Midbrain (tissue), 1 donor: Measurements from ENCODE around the gene TNFRSF18.
"Not testable (repeated sequence)": the region's sequence is repeated elsewhere in the genome, so short reads cannot be mapped to it uniquely, and the experiment has no call there.

ENCODE experiments used
- DNase-seq: peaks from one replicate; lab custom pipeline; 2025; lab: John Stamatoyannopoulos, UW

TNFRSF18 gene

DNA sequence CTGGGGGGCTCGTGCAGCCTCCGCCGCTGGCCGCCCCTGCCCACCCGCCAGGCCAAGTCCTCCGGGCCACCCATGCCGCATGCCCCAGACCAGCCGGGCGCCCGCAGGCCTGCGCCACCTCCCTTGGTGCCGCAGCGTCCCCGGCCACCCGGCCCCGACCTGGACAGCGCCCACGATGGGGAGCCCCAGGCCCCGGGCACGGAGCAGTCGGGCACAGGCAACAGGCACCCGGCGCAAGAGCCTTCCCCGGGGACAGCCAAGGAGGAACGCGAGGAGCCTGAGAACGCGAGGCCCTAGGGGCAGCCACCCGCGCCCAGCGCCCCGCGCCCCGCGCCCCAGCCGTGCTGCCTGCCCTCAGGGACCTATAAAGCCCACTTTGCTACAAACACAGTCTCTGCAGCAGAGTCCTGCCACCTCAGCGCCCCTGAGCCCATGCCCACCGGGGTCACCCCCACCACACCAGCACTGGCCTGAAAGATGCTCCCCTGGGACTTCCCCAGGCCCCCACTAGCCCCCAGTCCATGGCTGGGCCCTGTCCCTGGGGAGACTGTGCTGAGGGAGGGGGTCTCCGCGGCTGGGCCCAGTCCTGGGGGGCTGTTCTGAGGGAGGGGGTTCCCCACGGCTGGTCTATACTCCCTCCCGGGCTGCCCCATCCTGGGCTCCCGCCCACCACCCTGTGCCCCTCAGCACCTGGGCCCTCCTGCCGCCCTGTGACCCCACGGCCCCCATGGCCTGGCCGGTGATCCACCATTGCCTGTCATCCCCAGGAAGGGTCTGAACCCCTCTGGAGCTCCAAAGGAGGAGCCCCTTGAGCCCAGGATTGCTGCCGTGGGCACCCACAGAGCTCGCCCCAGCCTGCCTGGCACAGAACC, 8.6 kb downstream of the TNFRSF18 start:
- no peak for DNase-seq

DNA sequence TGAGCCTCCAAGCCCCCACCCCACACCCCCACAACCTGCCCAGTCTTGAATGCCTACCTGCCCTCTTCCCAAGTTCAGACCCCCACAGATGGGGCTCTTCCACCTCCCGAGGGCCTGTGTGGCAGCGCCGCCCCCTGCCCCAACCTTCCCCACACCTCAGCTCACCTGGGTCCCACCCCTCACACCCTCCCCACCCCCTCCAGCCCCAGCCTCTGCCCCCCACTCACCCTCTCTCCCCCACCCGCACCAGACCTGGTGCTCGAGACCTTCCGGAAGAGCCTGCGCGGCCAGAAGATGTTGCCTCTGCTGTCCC, 9.2 kb downstream of the TNFRSF18 start:
- no peak for DNase-seq

DNA sequence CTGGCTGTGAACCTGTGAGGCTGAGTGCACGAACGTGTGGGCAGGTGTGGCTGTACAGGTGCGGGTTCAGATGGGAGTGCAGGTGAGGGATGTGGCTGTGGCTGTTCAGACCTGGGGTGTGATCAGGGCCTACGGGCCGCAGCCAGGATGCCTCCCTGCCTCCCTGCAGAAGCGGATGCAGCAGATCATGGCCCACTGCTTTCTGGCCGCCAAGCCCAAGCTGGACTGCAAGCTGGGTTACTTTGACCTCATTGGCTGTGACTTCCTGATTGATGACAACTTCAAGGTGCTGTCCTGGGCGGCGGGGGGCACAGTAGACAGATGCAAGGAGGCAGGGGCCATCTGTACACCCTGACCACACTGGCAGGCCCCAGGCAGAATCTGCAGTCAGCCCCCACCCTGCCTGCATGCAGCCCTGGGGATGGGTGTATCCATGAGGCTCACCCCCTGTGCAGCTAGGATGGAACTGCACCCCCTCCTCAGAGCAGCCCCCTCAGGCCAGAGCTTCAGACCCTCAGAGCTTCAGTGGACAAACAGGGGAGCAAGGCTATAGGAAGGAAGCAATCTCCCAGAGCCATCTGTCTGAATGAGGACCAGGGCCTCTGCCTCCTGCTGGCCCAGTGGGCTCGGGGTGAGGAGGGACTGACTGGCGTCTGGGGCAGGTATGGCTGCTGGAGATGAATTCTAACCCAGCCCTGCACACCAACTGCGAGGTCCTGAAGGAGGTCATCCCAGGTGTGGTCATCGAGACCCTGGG, 9.8 kb downstream of the TNFRSF18 start:
- no peak for DNase-seq

DNA sequence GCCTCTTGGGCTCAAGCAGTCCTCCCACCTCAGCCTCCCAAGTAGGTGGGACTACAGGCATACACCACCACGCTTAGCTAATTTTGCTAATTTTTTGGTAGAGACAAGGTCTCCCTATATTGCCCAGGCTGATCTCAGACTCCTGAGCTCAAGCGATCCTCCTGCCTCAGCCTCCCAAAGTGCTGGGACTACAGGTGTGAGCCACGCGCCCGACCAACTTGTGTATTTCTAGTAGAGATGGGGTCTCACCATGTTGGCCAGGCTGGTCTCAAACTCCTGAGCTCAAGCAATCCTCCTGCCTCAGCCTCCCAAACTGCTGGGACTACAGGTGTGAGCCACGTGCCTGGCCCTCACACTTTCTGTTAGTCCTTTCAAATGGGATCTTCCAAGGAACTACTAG, 10.7 kb downstream of the TNFRSF18 start:
- not testable (repeated sequence) for DNase-seq

DNA sequence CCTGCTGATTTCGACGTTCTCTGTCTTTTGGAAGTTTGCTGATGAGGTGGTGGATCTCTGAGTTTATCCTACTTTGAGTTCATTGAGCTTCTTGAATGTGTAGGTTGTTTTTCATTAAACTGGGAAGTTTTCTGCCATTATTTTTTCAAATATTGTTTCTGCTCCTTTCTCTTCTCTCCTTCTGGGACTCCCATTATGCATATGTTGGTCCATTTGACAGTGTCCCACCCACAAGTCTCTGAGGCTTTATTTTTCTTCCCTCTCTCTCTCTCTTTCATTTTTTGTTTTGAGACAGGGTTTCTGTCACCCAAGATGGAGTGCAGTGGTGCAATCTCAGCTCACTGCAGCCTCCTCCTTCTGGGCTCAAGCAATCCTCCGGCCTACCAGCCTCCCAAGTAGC, 11.7 kb downstream of the TNFRSF18 start:
- no peak for DNase-seq

DNA sequence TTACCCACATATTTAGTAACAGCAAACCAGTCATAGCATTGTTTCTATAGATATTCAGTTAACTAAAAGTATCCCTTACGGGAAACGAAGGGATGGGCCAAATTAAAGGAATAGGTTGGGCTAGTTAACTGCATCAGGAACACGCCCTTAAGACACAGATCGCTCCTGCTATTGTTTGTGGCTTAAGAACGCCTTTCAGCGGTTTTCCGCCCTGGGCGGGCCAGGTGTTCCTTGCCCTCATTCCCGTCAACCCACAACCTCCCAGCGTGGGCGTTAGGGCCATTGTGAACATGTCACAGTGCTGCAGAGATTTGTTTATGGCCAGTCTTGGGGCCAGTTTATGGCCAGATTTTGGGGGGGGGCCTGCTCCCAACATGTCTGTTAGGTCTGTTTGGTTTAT, 14.7 kb downstream of the TNFRSF18 start:
- no peak for DNase-seq

DNA sequence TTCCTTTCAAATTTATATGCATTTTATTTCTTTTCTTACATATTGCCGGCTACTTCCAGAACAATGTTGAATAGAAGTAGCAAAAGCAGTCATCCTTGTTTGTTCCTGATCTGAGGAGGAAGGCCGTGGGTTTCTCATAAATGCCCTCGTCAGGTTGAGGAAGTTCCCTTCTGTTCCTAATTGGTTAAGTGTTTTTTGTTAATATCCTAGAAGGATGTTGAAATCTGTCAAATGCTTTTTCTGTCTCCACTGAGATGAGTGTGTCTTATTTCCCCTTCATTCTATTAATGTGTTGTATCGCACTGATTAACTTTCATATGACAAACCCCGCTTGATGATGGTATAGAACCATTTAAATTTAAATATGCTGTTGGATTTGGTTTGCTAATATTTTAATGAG, 17.3 kb downstream of the TNFRSF18 start:
- DNase-seq, result no peak

DNA sequence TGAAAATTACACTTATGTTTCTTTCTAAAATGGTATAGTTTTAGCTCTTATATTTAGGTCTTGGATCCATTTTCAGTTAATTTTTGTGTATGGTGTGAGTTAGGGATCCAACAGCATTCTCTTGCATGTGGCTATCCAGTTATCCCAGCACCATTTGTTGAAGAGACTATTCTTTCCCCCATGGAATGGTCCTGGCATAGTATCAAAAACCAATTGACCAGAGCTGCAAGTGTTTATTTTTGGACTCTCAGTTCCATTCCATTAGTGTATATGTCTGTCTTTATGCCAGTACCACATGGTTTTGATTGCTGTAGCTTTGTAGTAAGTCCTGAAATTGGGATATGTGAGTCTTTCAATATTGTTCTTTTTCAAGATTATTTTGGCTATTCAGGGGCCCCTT, 18.5 kb downstream of the TNFRSF18 start:
- no peak for DNase-seq

DNA sequence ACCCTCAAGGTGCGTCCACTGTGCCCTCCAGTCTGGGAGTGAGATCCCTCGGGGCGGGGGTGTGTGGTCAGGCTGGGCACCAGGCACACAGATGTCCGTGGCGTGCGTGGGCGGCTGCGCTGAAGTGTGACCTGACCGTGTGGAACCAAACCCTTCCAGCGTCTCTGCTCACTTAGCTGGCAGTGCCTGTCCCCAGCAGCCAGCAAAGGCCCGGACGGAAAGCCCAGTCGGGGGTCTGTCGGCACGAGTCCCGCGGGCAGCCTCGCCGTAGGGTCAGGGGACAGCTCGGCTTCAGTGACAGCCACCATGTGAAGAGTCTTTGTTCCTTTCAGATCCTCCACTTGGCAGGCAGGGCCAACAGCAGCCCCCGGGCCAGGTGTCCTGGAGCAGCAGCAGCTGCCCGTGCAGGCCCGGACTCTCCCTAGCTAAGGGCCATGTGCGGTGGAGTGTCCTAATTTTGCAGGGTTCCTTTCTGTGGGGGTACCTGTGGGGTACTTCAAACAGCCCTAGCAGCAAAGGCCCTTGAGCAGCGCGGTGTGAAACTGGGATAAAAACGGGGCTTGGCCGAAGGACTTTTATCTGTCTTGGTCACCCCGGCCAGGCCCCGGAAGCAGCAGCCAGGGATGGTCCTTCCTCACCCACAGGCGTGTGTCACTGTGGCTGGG, 21.2 kb downstream of the TNFRSF18 start:
- peak; percentile 17 for DNase-seq

DNA sequence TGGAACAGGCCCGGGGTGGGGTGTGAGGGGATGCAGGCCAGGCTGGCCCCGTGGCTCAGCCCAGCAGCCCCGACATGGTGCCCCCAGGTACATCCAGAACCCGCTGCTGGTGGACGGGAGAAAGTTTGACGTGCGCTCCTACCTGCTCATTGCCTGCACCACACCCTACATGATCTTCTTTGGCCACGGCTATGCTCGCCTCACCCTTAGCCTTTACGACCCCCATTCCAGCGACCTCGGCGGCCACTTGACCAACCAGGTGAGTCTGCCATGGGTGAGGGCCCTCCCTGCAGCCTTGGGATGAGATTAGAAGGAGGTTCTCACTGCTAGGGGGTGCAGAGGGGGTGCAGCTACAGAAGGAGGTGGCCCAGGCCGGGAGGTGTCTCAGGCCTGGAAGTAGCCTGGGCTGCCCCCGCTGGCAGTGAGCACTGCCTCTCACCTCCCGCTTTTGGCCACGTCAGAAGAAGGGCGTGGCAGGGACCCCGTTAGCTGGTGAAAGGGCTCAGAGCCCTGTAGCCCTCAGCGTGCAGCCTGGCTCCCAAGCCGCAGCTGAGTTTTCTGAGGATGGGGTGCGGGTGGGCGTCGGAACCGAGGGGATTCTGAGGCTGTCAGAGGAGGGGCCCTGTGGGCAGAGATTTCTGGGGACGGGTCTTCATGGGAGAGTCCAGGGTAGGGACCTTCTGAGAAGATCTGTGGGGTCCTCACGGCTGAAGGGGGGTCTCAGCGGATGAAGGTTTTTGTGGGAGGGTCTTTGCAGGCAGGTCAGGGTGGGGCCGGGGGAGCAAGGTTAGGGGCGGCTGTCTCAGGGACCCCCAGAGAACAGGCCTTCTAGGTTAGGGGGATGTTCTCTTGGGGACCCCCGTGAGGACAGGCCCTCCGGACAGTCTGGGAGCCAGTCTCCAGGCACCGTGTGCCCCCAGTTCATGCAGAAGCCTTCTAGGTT, 22.3 kb downstream of the TNFRSF18 start:
- no peak for DNase-seq

DNA sequence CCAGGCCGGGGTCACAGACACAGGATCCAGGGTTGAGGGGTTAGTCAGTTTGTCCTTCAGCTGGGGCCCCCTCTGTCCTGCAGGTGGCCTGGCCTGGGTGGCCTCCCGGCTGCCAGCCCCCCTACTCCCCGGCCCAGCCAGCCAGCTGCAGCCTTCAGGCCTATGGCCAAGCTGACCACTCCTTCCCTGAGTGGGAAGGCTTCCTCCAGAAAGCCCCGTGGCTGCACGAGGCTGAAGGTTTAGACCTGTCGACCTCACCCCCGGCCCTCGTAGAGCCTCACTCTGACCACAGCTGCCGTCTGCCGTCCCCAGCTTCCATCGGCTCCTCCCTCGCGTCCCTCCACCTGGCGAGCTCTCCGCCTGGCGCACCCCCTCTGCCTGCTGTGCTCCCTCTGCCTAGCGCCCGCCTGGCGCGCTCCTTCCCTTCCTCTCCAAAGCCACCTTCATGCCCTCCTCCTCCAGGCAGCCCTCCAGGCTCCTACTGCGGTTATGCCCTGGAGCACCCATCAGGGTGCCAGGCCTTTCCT, 23.1 kb downstream of the TNFRSF18 start:
- DNase-seq, result no peak

DNA sequence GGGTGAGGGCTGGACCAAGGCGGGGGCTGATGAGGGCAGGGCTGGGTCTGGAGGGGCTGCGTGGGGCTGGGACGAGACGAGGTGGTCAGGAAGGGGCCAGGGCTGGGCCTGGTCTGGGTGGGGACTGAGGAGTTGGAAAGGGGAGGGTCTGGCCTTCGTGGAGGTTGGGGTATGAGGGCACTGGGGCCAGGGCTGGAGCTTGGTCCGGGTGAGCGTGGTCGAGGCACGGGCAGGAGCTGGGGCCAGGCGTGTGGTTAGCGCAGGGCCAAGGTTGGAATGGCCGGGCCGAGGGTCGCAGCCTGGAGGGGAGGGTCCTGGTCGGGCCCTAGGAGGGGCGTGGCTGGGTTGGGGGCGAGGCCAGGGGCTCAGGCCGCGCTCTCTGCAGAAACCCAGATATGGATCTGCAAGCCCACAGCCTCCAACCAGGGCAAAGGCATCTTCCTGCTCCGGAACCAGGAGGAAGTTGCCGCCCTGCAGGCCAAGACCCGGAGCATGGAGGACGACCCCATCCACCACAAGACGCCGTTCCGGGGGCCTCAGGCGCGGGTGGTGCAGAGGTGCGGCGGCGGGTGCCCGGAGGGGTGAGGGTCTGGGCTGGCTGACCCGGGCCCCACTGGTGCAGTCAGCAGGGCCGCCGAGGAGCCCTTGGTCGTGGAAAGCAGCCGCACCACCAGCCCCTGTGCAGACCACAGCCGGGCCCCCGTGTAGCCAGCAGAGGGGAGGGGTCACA, 23.7 kb downstream of the TNFRSF18 start:
- DNase-seq, result no peak

DNA sequence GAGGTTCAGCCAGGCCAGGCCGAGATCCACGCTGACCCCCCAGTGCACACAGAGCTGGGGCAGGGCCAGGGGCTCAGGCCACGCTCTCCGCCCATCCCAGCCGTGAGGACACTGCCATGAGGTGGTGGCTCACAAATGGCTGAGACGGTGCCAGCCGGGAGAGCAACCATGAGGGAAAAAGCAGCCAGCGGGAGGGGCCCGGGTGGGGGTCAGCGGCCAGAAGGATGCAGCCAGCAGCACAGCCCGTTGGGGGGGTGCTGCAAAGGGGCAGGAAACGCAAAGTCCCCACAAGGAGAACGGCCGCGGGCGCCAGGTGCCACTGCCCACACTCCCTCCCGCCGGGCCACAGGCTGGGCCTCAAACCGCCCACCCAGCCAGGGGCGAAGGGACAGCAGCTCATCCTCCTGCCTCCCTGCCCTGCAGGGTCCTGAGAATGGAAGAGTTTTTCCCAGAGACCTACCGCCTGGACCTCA, 24.4 kb downstream of the TNFRSF18 start:
- DNase-seq, result no peak

DNA sequence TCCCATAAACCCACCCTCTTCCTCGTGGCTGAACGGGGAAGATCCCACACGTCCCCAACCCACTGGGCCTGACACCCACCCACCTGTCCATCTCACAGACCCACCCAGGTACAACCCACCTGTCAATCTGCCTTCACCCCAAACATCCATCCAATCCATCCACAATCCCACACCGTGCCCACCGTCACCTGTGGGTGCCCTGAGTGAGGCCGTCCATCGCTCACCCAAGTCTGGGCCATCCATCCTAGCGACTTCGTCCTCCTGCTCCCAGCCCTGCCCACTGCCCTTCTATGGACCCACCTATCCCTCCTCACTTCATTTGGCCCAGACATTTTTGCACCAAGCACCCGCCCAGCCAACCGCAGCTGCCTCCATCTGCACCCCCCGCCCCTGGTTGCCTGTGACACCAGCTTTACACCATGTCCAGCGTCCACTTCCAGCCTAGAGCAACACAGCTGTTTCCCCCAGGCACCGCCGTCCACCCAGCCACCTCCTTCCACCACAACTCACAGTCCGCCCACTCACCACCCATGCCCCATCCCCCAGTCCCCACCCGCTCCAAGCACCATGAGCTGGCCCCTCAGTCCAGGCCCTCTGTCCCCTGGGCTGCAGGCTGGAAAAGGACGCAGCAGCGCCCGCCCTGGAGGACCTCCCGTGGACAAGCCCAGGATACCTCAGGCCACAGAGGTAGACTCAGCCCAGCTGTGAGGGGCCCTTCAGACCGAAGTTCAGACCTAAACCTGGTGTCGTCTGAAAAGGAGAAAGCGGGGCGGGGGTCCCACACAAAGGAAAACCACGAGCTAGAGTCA, 25.1 kb downstream of the TNFRSF18 start:
- DNase-seq, result no peak

DNA sequence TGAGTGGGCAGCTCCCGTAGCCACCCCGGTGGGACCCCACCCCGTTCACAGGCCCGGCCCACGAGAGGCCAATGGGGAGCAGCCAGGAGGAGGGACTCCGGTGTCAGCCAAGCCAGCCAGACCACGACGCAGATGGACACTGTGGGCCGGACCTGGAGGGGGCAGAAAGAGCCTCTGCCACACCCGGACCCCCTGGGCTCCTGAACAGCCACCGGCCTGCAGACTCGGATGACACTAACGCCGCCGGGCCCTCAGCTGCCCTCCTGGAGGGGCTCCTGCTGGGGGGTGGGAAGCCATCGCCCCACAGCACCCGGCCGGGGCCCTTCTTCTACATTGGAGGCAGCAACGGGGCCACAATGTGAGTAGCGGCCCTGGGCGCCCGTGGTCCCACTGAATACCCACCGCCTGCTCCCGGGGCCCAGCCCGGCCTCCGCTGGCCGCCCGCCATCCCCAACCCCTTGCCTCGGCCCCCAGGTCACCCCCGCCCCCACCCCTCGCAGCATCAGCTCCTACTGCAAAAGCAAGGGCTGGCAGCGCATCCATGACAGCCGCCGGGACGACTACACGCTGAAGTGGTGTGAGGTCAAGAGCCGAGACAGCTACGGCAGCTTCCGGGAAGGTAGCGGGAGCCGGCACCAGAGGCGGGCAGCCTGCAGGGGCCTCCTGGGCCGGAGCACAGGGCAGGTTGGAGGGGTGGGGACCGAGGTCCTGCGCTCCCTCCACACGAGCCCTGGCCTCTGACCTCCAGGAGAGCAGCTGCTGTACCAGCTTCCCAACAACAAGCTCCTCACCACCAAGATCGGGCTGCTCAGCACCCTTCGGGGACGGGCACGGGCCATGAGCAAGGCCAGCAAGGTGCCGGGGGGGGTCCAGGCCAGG, 26.2 kb downstream of the TNFRSF18 start:
- DNase-seq, result no peak

DNA sequence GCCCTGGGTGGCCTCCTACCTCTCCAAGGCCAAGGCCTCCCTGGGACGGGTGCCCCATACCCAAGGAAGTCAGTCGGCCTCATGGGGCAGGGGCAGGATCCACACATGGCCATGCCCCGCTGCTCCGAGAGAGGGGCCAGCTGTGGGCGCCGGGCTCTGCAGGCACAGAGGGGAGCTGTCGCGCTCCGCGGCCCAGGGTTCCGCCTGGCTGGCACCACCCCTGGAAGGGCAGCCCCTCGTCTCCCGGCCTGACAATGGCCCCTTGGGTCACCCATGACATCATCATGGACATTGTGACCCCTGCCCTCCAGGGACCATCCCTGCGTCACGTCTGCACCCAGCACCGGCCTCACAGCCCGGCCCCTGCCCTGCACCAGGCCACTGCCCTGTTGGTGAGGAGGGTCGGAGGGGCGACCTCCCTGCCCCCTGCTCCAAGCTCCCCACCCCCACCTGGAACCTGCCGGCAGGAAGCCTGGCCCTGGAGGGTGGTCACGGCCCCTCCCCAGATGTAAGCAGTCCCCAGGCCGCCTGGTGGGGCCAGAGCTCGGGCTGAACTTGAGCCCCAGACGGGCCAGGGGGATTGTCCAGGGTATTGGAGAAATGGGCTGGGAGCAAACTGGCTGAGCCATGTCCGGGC, 26.9 kb downstream of the TNFRSF18 start:
- DNase-seq, result no peak

DNA sequence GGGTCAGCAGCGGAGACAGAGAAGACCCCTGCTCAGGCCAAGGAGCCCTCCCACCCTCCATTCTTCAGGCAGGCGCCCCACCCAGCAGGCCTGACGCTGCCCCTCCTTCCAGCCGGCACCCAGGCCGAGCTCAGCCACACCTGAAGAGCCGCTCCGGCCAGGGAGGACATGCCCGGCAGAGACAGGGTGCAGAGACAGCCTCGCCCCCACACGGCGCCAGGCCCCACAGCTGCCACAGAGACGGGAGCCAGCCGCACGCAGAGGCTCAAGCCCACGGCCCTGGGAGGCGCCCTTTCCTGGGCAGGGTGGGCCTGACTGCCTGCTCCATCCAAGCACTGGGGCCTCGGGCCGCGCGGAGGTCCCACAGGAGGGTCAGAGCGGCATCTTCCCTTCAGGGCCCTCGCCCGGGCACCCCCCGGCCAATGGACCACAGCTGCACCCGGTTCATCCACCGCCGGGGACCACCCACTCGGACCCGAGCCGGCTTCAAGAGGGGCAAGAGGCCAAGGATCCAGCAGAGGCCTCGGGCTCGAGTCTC, 27.5 kb downstream of the TNFRSF18 start:
- DNase-seq, result no peak
